Activated T-cell treated with anti-CD3 and anti-CD28 coated beads, Interleukin-2, amount 50 U/mL, for 24 hours (primary cell): ENCODE measurements around the gene CPA5.

Experiments used
- DNase-seq: peaks from one replicate; pipeline ENCODE4 v3.0.0-alpha.2; 2020
- H3K27ac Mint-ChIP-seq: 2 replicates; pipeline ENCODE4 v1.8.0; 2020; ENCODE audit warnings: mild to moderate bottlenecking, mixed read lengths
- H3K27me3 Mint-ChIP-seq: 2 replicates; pipeline ENCODE4 v1.8.0; 2020; ENCODE audit warnings: mixed read lengths
- H3K36me3 Mint-ChIP-seq: 2 replicates; pipeline ENCODE4 v1.8.0; 2020; ENCODE audit warnings: low read depth, mixed read lengths
- H3K4me1 Mint-ChIP-seq: 2 replicates; pipeline ENCODE4 v1.8.0; 2020; ENCODE audit warnings: low read depth, mixed read lengths
- H3K4me3 Mint-ChIP-seq: 2 replicates; pipeline ENCODE4 v1.8.0; 2020; ENCODE audit warnings: mild to moderate bottlenecking, moderate library complexity, mixed read lengths
- H3K9me3 Mint-ChIP-seq: 2 replicates; pipeline ENCODE4 v1.8.0; 2020; ENCODE audit warnings: mixed read lengths

The CPA5 gene

GRCh38 chr7:130344271-130344866 lies at the start of gene CPA5:
TSS of gene CPA5 (plus strand) at chr7:130344816. CDS start at chr7:130346486, 1,670 bp downstream.
- Mint-ChIP-seq H3K36me3 (no peaks in the 10 kb centered on the region), H3K27me3 (no peaks in the 10 kb centered on the region), H3K4me3 (no peak within 1 kb of the TSS), H3K27ac (no peak within 1 kb of the TSS), H3K9me3 (no peaks in the 10 kb centered on the region), H3K4me1 (no peaks in the 10 kb centered on the region)
- no peak for DNase-seq

- H3K9me3 Mint-ChIP-seq: no peaks in the 10 kb centered on the region
- no peaks in the 10 kb centered on the region for H3K4me1 Mint-ChIP-seq
- no peaks in the 10 kb centered on the region for H3K36me3 Mint-ChIP-seq
- no peak overlapping the region for H3K27ac Mint-ChIP-seq
- H3K27me3 Mint-ChIP-seq: no peaks in the 10 kb centered on the region
- H3K4me3 Mint-ChIP-seq: no peak overlapping the region
- no peak for DNase-seq
Observed at GRCh38 chr7:130296221-130296951, 48.2 kb upstream of the CPA5 start.

- DNase-seq: no peak
- Mint-ChIP-seq H3K4me1 (no peaks in the 10 kb centered on the region), H3K4me3 (no peak overlapping the region), H3K9me3 (no peaks in the 10 kb centered on the region), H3K27me3 (no peaks in the 10 kb centered on the region), H3K36me3 (no peaks in the 10 kb centered on the region), H3K27ac (no peak overlapping the region)
Observed at GRCh38 chr7:130297628-130298543, 46.7 kb upstream of the CPA5 start.

GRCh38 chr7:130298544-130299326 lies 45.9 kb upstream of the CPA5 start:
- no peaks in the 10 kb centered on the region for H3K9me3 Mint-ChIP-seq
- DNase-seq: no peak
- no peak overlapping the region for H3K27ac Mint-ChIP-seq
- H3K27me3 Mint-ChIP-seq: no peaks in the 10 kb centered on the region
- no peaks in the 10 kb centered on the region for H3K36me3 Mint-ChIP-seq
- H3K4me3 Mint-ChIP-seq: no peak overlapping the region
- no peaks in the 10 kb centered on the region for H3K4me1 Mint-ChIP-seq

- no peaks in the 10 kb centered on the region for H3K27me3 Mint-ChIP-seq
- H3K27ac Mint-ChIP-seq: no peak overlapping the region
- DNase-seq: no peak
- H3K4me3 Mint-ChIP-seq: no peak overlapping the region
- H3K36me3 Mint-ChIP-seq: no peaks in the 10 kb centered on the region
- no peaks in the 10 kb centered on the region for H3K4me1 Mint-ChIP-seq
- H3K9me3 Mint-ChIP-seq: no peaks in the 10 kb centered on the region
Observed at GRCh38 chr7:130299866-130300265, 44.8 kb upstream of the CPA5 start.

GRCh38 chr7:130301501-130302020 lies 43.1 kb upstream of the CPA5 start:
- no peaks in the 10 kb centered on the region for H3K9me3 Mint-ChIP-seq
- no peak for DNase-seq
- no peak overlapping the region for H3K4me3 Mint-ChIP-seq
- no peaks in the 10 kb centered on the region for H3K4me1 Mint-ChIP-seq
- no peaks in the 10 kb centered on the region for H3K36me3 Mint-ChIP-seq
- no peaks in the 10 kb centered on the region for H3K27me3 Mint-ChIP-seq
- no peak overlapping the region for H3K27ac Mint-ChIP-seq

- Mint-ChIP-seq H3K27me3 (no peaks in the 10 kb centered on the region), H3K4me3 (no peak overlapping the region), H3K27ac (no peak overlapping the region), H3K9me3 (no peaks in the 10 kb centered on the region), H3K36me3 (no peaks in the 10 kb centered on the region), H3K4me1 (no peaks in the 10 kb centered on the region)
- no peak for DNase-seq
Observed at GRCh38 chr7:130302649-130303048, 42.0 kb upstream of the CPA5 start.

- Mint-ChIP-seq H3K36me3 (no peaks in the 10 kb centered on the region), H3K27me3 (no peaks in the 10 kb centered on the region), H3K9me3 (no peaks in the 10 kb centered on the region), H3K4me1 (no peaks in the 10 kb centered on the region), H3K27ac (no peak overlapping the region), H3K4me3 (no peak overlapping the region)
- DNase-seq: no peak
Observed at GRCh38 chr7:130303127-130303526, 41.5 kb upstream of the CPA5 start.

GRCh38 chr7:130303551-130303950 lies 41.1 kb upstream of the CPA5 start:
- Mint-ChIP-seq H3K4me1 (no peaks in the 10 kb centered on the region), H3K9me3 (no peaks in the 10 kb centered on the region), H3K4me3 (no peak overlapping the region), H3K27me3 (no peaks in the 10 kb centered on the region), H3K36me3 (no peaks in the 10 kb centered on the region), H3K27ac (no peak overlapping the region)
- no peak for DNase-seq

- Mint-ChIP-seq H3K4me1 (no peaks in the 10 kb centered on the region), H3K9me3 (no peaks in the 10 kb centered on the region), H3K27me3 (no peaks in the 10 kb centered on the region), H3K27ac (no peak overlapping the region), H3K4me3 (no peak overlapping the region), H3K36me3 (no peaks in the 10 kb centered on the region)
- DNase-seq: no peak
Observed at GRCh38 chr7:130303982-130304381, 40.6 kb upstream of the CPA5 start.

- no peaks in the 10 kb centered on the region for H3K36me3 Mint-ChIP-seq
- no peak for DNase-seq
- no peak overlapping the region for H3K27ac Mint-ChIP-seq
- no peak overlapping the region for H3K4me3 Mint-ChIP-seq
- peaks cover 3% of the 10 kb centered on the region for H3K4me1 Mint-ChIP-seq
- H3K9me3 Mint-ChIP-seq: no peaks in the 10 kb centered on the region
- no peaks in the 10 kb centered on the region for H3K27me3 Mint-ChIP-seq
Observed at GRCh38 chr7:130304878-130305277, 39.7 kb upstream of the CPA5 start.

- H3K27ac Mint-ChIP-seq: no peak overlapping the region
Observed at GRCh38 chr7:130305433-130306042, 39.1 kb upstream of the CPA5 start.

GRCh38 chr7:130309986-130310385 lies 34.6 kb upstream of the CPA5 start:
- H3K36me3 Mint-ChIP-seq: no peaks in the 10 kb centered on the region
- no peak overlapping the region for H3K27ac Mint-ChIP-seq
- H3K4me1 Mint-ChIP-seq: peaks cover 10% of the 10 kb centered on the region
- DNase-seq: no peak
- no peaks in the 10 kb centered on the region for H3K9me3 Mint-ChIP-seq
- no peak overlapping the region for H3K4me3 Mint-ChIP-seq
- peaks cover 4% of the 10 kb centered on the region for H3K27me3 Mint-ChIP-seq

More at GRCh38 chr7:130305433-130306042, 39.1 kb upstream of the CPA5 start:
- H3K27me3 Mint-ChIP-seq: peaks cover 2% of the 10 kb centered on the region
- no peaks in the 10 kb centered on the region for H3K36me3 Mint-ChIP-seq
- no peak overlapping the region for H3K4me3 Mint-ChIP-seq
- no peaks in the 10 kb centered on the region for H3K9me3 Mint-ChIP-seq
- peaks cover 6% of the 10 kb centered on the region for H3K4me1 Mint-ChIP-seq
- no peak for DNase-seq

GRCh38 chr7:130314305-130314704 lies 30.3 kb upstream of the CPA5 start:
- H3K9me3 Mint-ChIP-seq: no peaks in the 10 kb centered on the region
- no peak for DNase-seq
- H3K4me1 Mint-ChIP-seq: peaks cover 10% of the 10 kb centered on the region
- H3K27ac Mint-ChIP-seq: no peak overlapping the region
- H3K27me3 Mint-ChIP-seq: peaks cover 4% of the 10 kb centered on the region
- H3K4me3 Mint-ChIP-seq: no peak overlapping the region
- H3K36me3 Mint-ChIP-seq: no peaks in the 10 kb centered on the region
